Psoas muscle (tissue), 8 donors: ENCODE measurements around the gene MIEN1. TPM values are rescaled to one million over a fixed set of nuclear protein-coding genes. Genes with fewer than 3 reads are reported as not detected.
"Not testable (repeated sequence)": the region's sequence is repeated elsewhere in the genome, so short reads cannot be mapped to it uniquely, and the experiment has no call there.

Experiments used
- ATAC-seq, 4 donors: fragments of 200-7000 bp; cut with Tn5 transposase; one replicate each; pipeline ENCODE4 v1.9.1; 2020; ENCODE audit warnings: moderate library complexity in 3 of 4, mild to moderate bottlenecking in 2 of 4
- DNase-seq, 2 donors: peaks; one replicate each; pipeline ENCODE4 v3.0.0-alpha.2; 2020
- H3K27ac ChIP-seq: fragments of 200-600 bp; one replicate; pipeline ENCODE4 v1.8.0; 2022
- H3K27me3 ChIP-seq, 3 donors: fragments of 200-600 bp in 1 of 3; one replicate each; pipeline versions ENCODE4 v1.6.1 to v1.8.0; 2013 to 2022; ENCODE audit warnings: low read length in 2 of 3, mild to moderate bottlenecking in 2 of 3, moderate library complexity in 1 of 3; ENCODE audit not compliant: insufficient read depth in 3 of 3
- H3K36me3 ChIP-seq, 2 donors: fragments of 200-600 bp in 1 of 2; one replicate each; pipeline versions ENCODE4 v1.6.1 to v1.8.0; 2013 to 2022; ENCODE audit warnings: low read depth in 1 of 2, mild to moderate bottlenecking in 1 of 2, moderate library complexity in 1 of 2; ENCODE audit not compliant: insufficient read depth in 1 of 2
- H3K4me1 ChIP-seq: fragments of 200-600 bp; one replicate; pipeline ENCODE4 v1.8.0; 2022
- H3K4me3 ChIP-seq: fragments of 200-600 bp; one replicate; pipeline ENCODE4 v1.8.0; 2022; ENCODE audit warnings: mild to moderate bottlenecking
- H3K9me3 ChIP-seq: fragments of 200-600 bp; one replicate; pipeline ENCODE4 v1.8.0; 2022
- WGBS, 3 donors: extraction: QIAGEN DNeasy Blood & Tissue Kit; methylation state at CpG; one replicate each; pipeline versions ENCODE4 v1.1.6 to v1.1.7; 2013; 5-methylcytosine and 5-hydroxymethylcytosine counted together
- intact Hi-C, 2 donors: fragments of 100-400 bp; cut with DNase I; formaldehyde crosslinking; loops; one replicate each; pipeline versions ENCODE4 v1.11.0 to v1.14.2; 2022
- polyA plus RNA-seq, 3 donors: library from polyadenylated mRNA; stranded (reverse); fragments of 200-250 nt; gene quantifications; one replicate each; pipeline ENCODE4 v1.2.3, GENCODE V29; 2013
- total RNA-seq, 4 donors: library from RNA; stranded (reverse); fragmentation: NEBNext Ultra II Directional in 2 of 4; extraction: Animal tissue kit (Norgen Biotek cat#: 25700) in 2 of 4; gene quantifications; one replicate each; pipeline versions ENCODE4 v1.2.1 to v1.2.4, GENCODE V29; 2021 to 2023
- TF ChIP-seq, protein P1 (sequence below): fragments of 200-600 bp; IDR thresholded peaks from one replicate; pipeline ENCODE4 v1.8.0; 2022; ENCODE audit warnings: antibody characterized with exemption
- donor health status: healthy with polysubstance abuse.
- donor health status: DM: no; HTN: no; CAD: no; lungs with moderate emphysema.
- donor health status: Bipolar disorder and iron deficiency.
- donor health status: healthy.
- donor health status: DM: yes; HTN: yes; CAD: no.
- donor health status: DM: no; HTN: no; CAD: no.
- donor health status: DM: no; HTN: no; CAD: no.
- donor health status: DM: yes; HTN: yes; CAD: no.

The MIEN1 gene
- total and polyA plus RNA-seq, 7 donors: 28.2 to 83.9 (median 42.6) TPM

DNA sequence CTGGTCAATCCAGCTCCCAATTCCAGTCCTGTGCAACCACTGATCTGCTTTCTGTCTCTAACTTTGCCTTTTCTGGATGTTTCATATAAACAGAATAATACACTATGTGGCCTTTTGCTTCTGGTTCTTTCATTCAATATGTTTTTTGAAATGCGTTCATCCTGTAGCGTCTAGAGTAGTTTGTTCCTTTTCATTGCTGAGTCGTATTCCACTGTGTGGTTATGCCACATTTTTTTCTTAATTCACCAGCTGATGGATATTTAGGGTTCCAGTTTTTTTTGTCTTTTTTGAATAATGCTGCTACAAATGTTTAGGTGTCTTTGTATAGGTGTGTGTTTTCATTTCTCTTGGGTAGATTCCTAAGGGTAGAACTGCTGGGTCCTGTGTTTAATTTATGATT lies 2.3 kb upstream of the MIEN1 start:
- no peak overlapping the region for H3K27ac ChIP-seq
- intact Hi-C loops: loop anchor here (5.0 kb wide), 3 partner anchors 55 to 110 kb away; no protein-coding TSS in a partner anchor
- peaks cover 0 to 19% of the 10 kb centered on the region in 2 donors for H3K36me3 ChIP-seq
- no peak overlapping the region for H3K4me3 ChIP-seq
- 93 to 95% (median 94%) methylated on average over 3 of the region's 3 CpGs for WGBS, 3 donors
- TF ChIP-seq, protein P1, sequence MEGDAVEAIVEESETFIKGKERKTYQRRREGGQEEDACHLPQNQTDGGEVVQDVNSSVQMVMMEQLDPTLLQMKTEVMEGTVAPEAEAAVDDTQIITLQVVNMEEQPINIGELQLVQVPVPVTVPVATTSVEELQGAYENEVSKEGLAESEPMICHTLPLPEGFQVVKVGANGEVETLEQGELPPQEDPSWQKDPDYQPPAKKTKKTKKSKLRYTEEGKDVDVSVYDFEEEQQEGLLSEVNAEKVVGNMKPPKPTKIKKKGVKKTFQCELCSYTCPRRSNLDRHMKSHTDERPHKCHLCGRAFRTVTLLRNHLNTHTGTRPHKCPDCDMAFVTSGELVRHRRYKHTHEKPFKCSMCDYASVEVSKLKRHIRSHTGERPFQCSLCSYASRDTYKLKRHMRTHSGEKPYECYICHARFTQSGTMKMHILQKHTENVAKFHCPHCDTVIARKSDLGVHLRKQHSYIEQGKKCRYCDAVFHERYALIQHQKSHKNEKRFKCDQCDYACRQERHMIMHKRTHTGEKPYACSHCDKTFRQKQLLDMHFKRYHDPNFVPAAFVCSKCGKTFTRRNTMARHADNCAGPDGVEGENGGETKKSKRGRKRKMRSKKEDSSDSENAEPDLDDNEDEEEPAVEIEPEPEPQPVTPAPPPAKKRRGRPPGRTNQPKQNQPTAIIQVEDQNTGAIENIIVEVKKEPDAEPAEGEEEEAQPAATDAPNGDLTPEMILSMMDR: no peak
- DNase-seq (no peak), ATAC-seq (no peak)
- peaks cover 2 to 13% (median 4%) of the 10 kb centered on the region in 3 donors for H3K27me3 ChIP-seq
- H3K9me3 ChIP-seq: no peaks in the 10 kb centered on the region
- H3K4me1 ChIP-seq: peaks cover 8% of the 10 kb centered on the region

DNA sequence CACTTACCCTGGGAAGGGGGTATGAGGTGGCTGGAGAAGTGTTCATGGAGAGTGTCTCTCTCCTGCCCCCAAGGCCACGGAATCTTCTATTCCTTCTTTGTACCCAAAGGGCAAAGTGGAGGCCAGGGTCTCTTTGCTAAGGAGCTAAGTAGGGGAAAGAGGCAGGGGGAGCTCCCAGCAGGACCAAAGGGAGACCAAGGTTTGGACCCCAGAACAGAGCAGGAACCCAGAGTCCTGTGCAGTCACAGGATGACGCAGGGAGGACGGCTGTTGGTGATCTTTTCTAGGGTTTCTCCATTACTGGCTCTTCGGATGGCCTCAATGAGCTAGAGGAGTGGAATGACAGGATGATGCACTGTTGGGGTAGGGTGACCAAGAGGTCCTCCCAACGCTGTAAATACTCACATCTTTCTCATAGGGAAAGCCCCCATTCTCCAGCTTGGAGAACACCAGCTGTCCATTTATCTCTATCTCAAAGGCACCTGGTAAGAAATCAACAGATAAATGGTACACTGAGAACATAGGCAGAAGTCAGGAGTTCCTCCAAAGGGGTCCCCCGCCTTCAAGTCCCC lies 966 bp downstream of the MIEN1 start:
- intact Hi-C loops: loop anchor here in 1 of 2 donors (5.0 kb wide), 1 partner anchor 42 kb away; the partner anchor contains the start of gene PGAP3
- H3K36me3 ChIP-seq: peaks cover 2 to 51% of the 10 kb centered on the region in 2 donors

DNA sequence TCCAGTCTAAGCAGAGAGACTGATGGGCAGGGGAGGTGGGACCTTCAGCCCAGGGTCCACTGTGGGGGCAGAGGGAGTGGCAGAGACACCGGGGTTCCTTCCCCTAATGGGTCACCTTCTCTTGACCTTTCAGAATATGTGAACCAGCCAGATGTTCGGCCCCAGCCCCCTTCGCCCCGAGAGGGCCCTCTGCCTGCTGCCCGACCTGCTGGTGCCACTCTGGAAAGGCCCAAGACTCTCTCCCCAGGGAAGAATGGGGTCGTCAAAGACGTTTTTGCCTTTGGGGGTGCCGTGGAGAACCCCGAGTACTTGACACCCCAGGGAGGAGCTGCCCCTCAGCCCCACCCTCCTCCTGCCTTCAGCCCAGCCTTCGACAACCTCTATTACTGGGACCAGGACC lies 2.8 kb downstream of the MIEN1 start:
- Histone ChIP-seq H3K4me1 (peaks cover 8% of the 10 kb centered on the region), H3K36me3 (peaks cover 2 to 62% of the 10 kb centered on the region in 2 donors), H3K4me3 (no peak overlapping the region), H3K27me3 (no peaks in the 10 kb centered on the region), H3K27ac (no peak overlapping the region), H3K9me3 (no peaks in the 10 kb centered on the region)
- WGBS, 3 donors: 68 to 81% (median 70%) methylated on average over 10 of the region's 10 CpGs
- ATAC-seq (no peak), DNase-seq (no peak)
- TF ChIP-seq, protein P1: no peak
- intact Hi-C loops: loop anchor here in 1 of 2 donors (5.0 kb wide), 1 partner anchor 40 kb away; the partner anchor contains the start of gene PGAP3

More for the DNA sequence above, 966 bp downstream of the MIEN1 start:
- DNase-seq (no peak), ATAC-seq (no peak)
- Histone ChIP-seq H3K4me3 (peak overlapping the region; percentile 85), H3K9me3 (no peaks in the 10 kb centered on the region), H3K27me3 (no peaks in the 10 kb centered on the region), H3K27ac (peak overlapping the region; percentile 89), H3K4me1 (peaks cover 8% of the 10 kb centered on the region)
- TF ChIP-seq, protein P1: no peak
- 64 to 73% (median 72%) methylated on average over 6 of the region's 6 CpGs for WGBS, 3 donors

DNA sequence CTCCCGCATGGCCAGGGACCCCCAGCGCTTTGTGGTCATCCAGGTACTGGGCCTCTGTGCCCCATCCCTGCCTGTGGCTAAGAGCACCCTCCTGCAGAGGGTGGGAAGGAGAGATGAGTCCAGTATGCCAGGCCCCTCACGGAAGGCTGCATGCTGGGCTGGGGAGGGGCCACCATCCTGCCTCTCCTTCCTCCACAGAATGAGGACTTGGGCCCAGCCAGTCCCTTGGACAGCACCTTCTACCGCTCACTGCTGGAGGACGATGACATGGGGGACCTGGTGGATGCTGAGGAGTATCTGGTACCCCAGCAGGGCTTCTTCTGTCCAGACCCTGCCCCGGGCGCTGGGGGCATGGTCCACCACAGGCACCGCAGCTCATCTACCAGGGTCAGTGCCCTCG lies 3.7 kb downstream of the MIEN1 start:
- WGBS, 3 donors: 82 to 92% (median 89%) methylated on average over 9 of the region's 9 CpGs
- TF ChIP-seq, protein P1: no peak
- peaks cover 2 to 72% of the 10 kb centered on the region in 2 donors for H3K36me3 ChIP-seq
- H3K27ac ChIP-seq: no peak overlapping the region
- H3K4me3 ChIP-seq: no peak overlapping the region
- no peak for ATAC-seq
- H3K4me1 ChIP-seq: peaks cover 8% of the 10 kb centered on the region
- no peaks in the 10 kb centered on the region for H3K9me3 ChIP-seq
- no peaks in the 10 kb centered on the region for H3K27me3 ChIP-seq
- intact Hi-C loops: loop anchor here in 1 of 2 donors (5.0 kb wide), 1 partner anchor 39 kb away; the partner anchor contains the start of gene PGAP3
- DNase-seq: no peak

DNA sequence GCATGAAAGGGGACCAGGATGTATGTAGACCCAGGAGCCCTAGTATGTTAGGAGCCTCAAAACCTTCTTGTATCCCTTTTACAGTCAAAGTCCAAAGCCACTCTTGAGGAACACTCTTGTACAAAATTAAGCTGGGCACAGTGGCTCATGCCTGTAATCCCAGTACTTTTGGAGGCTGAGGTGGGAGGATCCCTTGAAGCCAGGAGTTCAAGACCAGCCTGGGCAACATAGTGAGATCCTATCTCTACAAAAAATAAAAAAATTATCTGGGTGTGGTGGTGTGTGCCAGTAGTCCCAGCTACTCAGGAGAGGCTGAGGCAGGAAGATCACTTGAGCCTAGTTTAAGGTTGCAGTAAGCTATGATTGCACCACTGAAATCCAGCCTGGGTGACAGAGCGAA lies 4.4 kb downstream of the MIEN1 start:
- not testable (repeated sequence) for H3K4me1 ChIP-seq, H3K4me3 ChIP-seq, DNase-seq, ATAC-seq, H3K9me3 ChIP-seq, H3K27ac ChIP-seq, H3K27me3 ChIP-seq
- WGBS, 3 donors: 100% methylated on average over 1 of the region's 1 CpG
- peaks cover 2 to 75% of the 10 kb centered on the region in 2 donors for H3K36me3 ChIP-seq
- intact Hi-C loops: loop anchor here in 1 of 2 donors (5.0 kb wide), 1 partner anchor 39 kb away; the partner anchor contains the start of gene PGAP3
